Parathyroid adenoma (tissue), 2 donors: ENCODE measurements around the gene AGBL5.
"Not testable (repeated sequence)": the region's sequence is repeated elsewhere in the genome, so short reads cannot be mapped to it uniquely, and the experiment has no call there.

Experiments
- H2AFZ ChIP-seq: fragments of 300-600 bp; sonication (generic); one replicate; pipeline ENCODE4 v1.7.0; 2017; ENCODE audit warnings: antibody characterized with exemption, mild to moderate bottlenecking
- H3K27ac ChIP-seq: fragments of 300-600 bp; sonication (generic); one replicate; pipeline ENCODE4 v1.7.0; 2017
- H3K27me3 ChIP-seq: fragments of 300-600 bp; sonication (generic); one replicate; pipeline ENCODE4 v1.7.0; 2017; ENCODE audit warnings: low read length; ENCODE audit not compliant: control insufficient read depth, insufficient read depth
- H3K36me3 ChIP-seq: fragments of 300-600 bp; sonication (generic); one replicate; pipeline ENCODE4 v1.7.0; 2017; ENCODE audit warnings: low read length; ENCODE audit not compliant: control insufficient read depth, insufficient read depth
- H3K4me1 ChIP-seq: fragments of 300-600 bp; sonication (generic); one replicate; pipeline ENCODE4 v1.7.0; 2017; ENCODE audit warnings: control low read depth
- H3K4me2 ChIP-seq: fragments of 300-600 bp; sonication (generic); one replicate; pipeline ENCODE4 v1.7.0; 2017; ENCODE audit warnings: low read length
- H3K4me3 ChIP-seq: fragments of 300-600 bp; sonication (generic); one replicate; pipeline ENCODE4 v1.7.0; 2017; ENCODE audit warnings: low read depth, low read length
- H3K79me2 ChIP-seq: fragments of 300-600 bp; sonication (generic); one replicate; pipeline ENCODE4 v1.7.0; 2017; ENCODE audit warnings: control low read depth
- H3K9ac ChIP-seq: fragments of 300-600 bp; sonication (generic); one replicate; pipeline ENCODE4 v1.7.0; 2017; ENCODE audit warnings: mild to moderate bottlenecking
- H3K9me3 ChIP-seq: fragments of 300-600 bp; sonication (generic); one replicate; pipeline ENCODE4 v1.7.0; 2017; ENCODE audit warnings: low read length; ENCODE audit not compliant: control insufficient read depth
- CTCF ChIP-seq: fragments of 300-600 bp; sonication (generic); IDR thresholded peaks from one replicate; pipeline ENCODE4 v1.7.0; 2017; ENCODE audit warnings: antibody characterized with exemption, mild to moderate bottlenecking
- donor health status: primary hyperparathyroidism.

Gene AGBL5

GRCh38 chr2:27100036-27100435, 48.6 kb downstream of the AGBL5 start:
- H3K27ac ChIP-seq: no peak overlapping the region
- peaks cover 7% of the 10 kb centered on the region for H3K4me1 ChIP-seq
- H2AFZ ChIP-seq: no peak overlapping the region
- H3K27me3 ChIP-seq: no peaks in the 10 kb centered on the region
- no peaks in the 10 kb centered on the region for H3K9me3 ChIP-seq
- H3K4me2 ChIP-seq: no peak overlapping the region
- H3K79me2 ChIP-seq: no peaks in the 10 kb centered on the region
- no peaks in the 10 kb centered on the region for H3K36me3 ChIP-seq
- TF ChIP-seq CTCF: no peak
- H3K4me3 ChIP-seq: no peak overlapping the region
- H3K9ac ChIP-seq: no peak overlapping the region

GRCh38 chr2:27102329-27102728, 50.9 kb downstream of the AGBL5 start:
- Histone ChIP-seq H2AFZ (no peak overlapping the region), H3K36me3 (no peaks in the 10 kb centered on the region), H3K9me3 (no peaks in the 10 kb centered on the region), H3K79me2 (no peaks in the 10 kb centered on the region), H3K4me2 (no peak overlapping the region), H3K4me1 (no peaks in the 10 kb centered on the region), H3K27ac (no peak overlapping the region), H3K27me3 (no peaks in the 10 kb centered on the region), H3K9ac (no peak overlapping the region), H3K4me3 (no peak overlapping the region)
- TF ChIP-seq CTCF: no peak

GRCh38 chr2:27105981-27106380, 54.5 kb downstream of the AGBL5 start:
- Histone ChIP-seq H3K9me3 (no peaks in the 10 kb centered on the region), H3K79me2 (no peaks in the 10 kb centered on the region), H3K4me3 (no peak overlapping the region), H3K36me3 (no peaks in the 10 kb centered on the region), H3K4me2 (no peak overlapping the region), H3K27ac (no peak overlapping the region), H2AFZ (no peak overlapping the region), H3K9ac (no peak overlapping the region), H3K4me1 (no peaks in the 10 kb centered on the region), H3K27me3 (no peaks in the 10 kb centered on the region)
- TF ChIP-seq CTCF: no peak

GRCh38 chr2:27108221-27108620, 56.8 kb downstream of the AGBL5 start:
- Histone ChIP-seq H3K4me3 (no peak overlapping the region), H3K36me3 (no peaks in the 10 kb centered on the region), H3K9me3 (no peaks in the 10 kb centered on the region), H3K27me3 (no peaks in the 10 kb centered on the region), H3K4me1 (no peaks in the 10 kb centered on the region), H2AFZ (no peak overlapping the region), H3K27ac (no peak overlapping the region), H3K79me2 (no peaks in the 10 kb centered on the region), H3K4me2 (no peak overlapping the region), H3K9ac (no peak overlapping the region)
- TF ChIP-seq CTCF: no peak

GRCh38 chr2:27109083-27109482, 57.6 kb downstream of the AGBL5 start:
- H3K27me3 ChIP-seq: no peaks in the 10 kb centered on the region
- no peaks in the 10 kb centered on the region for H3K36me3 ChIP-seq
- H3K4me1 ChIP-seq: no peaks in the 10 kb centered on the region
- no peak for TF ChIP-seq CTCF
- no peaks in the 10 kb centered on the region for H3K9me3 ChIP-seq
- H2AFZ ChIP-seq: no peak overlapping the region
- H3K79me2 ChIP-seq: no peaks in the 10 kb centered on the region
- H3K4me2 ChIP-seq: no peak overlapping the region
- no peak overlapping the region for H3K9ac ChIP-seq
- no peak overlapping the region for H3K27ac ChIP-seq
- no peak overlapping the region for H3K4me3 ChIP-seq

GRCh38 chr2:27110603-27111352, 59.3 kb downstream of the AGBL5 start:
- H3K27me3 ChIP-seq, H3K36me3 ChIP-seq, H3K4me1 ChIP-seq, H3K79me2 ChIP-seq, H3K4me2 ChIP-seq, H3K9ac ChIP-seq, H3K9me3 ChIP-seq, H3K27ac ChIP-seq, H2AFZ ChIP-seq, H3K4me3 ChIP-seq: not testable (repeated sequence)

GRCh38 chr2:27111392-27112078, 60.1 kb downstream of the AGBL5 start:
- not testable (repeated sequence) for H3K27ac ChIP-seq, H3K36me3 ChIP-seq, H3K4me2 ChIP-seq, H3K4me3 ChIP-seq, H3K4me1 ChIP-seq, H3K79me2 ChIP-seq, H2AFZ ChIP-seq, H3K27me3 ChIP-seq, H3K9ac ChIP-seq, H3K9me3 ChIP-seq
